Skin epidermis (tissue), 12 donors: ENCODE measurements around the gene DGKG.

Experiments
- H3K27ac ChIP-seq, 21 experiments: fragments of 200-600 bp; sonication (generic) in 11 of 21; one replicate each; pipeline ENCODE4 v1.5.0; 2020; ENCODE audit warnings: mild to moderate bottlenecking in 3 of 21, inconsistent platforms in 2 of 21, moderate library complexity in 2 of 21
- H3K4me3 ChIP-seq, 7 experiments: fragments of 200-600 bp; sonication (generic) in 2 of 7; one replicate each; pipeline ENCODE4 v1.5.0; 2020; ENCODE audit warnings: inconsistent platforms in 2 of 7, mild to moderate bottlenecking in 2 of 7, moderate library complexity in 1 of 7

Gene DGKG

GRCh38 chr3:186128158-186128557 is 233.9 kb downstream of the DGKG start:
- no peak overlapping the region for H3K27ac ChIP-seq
- no peak overlapping the region for H3K4me3 ChIP-seq

GRCh38 chr3:186127463-186127862 is 234.6 kb downstream of the DGKG start:
- no peak overlapping the region for H3K4me3 ChIP-seq
- H3K27ac ChIP-seq, result no peak overlapping the region

- H3K4me3 ChIP-seq, result no peak overlapping the region
- no peak overlapping the region for H3K27ac ChIP-seq
These were observed 236.9 kb downstream of the DGKG start for GRCh38 chr3:186125118-186125517.

DNA sequence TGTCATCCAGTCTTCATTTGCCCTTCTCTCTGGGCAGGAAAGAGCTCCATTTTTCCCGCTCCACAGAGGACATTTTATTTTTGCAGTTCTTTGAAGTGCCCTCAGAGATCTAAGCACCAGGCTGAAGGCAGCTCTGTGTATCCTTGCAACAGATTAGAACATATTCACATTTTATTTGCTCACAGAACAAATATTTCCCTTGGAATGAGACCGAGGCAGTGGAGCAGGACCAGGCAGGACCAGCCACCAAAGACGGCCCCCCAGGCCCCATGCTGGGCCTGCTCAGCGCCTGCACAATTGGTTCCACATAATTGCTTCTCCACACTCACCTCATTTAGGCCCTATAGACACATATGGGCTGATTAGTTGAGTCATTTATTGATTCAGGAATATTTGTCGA is 237.4 kb downstream of the DGKG start:
- H3K27ac ChIP-seq, result peak overlapping the region in 1 of 21 experiments; percentile 2
- no peak overlapping the region for H3K4me3 ChIP-seq

- no peak overlapping the region for H3K27ac ChIP-seq
- no peak overlapping the region for H3K4me3 ChIP-seq
These were observed 239.0 kb downstream of the DGKG start for GRCh38 chr3:186123012-186123411.

DNA sequence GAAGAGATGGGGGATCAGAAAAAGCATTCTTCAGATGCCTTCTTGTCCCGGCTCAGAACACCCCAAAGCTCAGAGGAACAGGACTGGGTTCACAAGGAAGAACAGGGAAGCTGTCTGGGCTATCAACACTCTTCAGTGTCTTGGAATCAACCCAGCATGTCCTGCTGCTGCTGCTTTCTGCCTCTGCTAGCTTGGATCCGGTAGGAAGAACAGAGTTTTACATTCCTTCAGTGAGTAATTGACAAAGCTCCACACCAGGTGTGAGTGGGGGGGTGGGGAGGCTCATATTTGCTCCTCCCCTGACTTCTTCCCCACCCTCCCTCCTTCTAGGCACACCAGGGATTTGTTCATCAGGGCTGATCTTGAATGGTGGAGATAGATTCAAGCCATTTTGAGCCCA is 240.1 kb downstream of the DGKG start:
- Histone ChIP-seq H3K27ac (no peak overlapping the region), H3K4me3 (no peak overlapping the region)

- Histone ChIP-seq H3K4me3 (no peak overlapping the region), H3K27ac (no peak overlapping the region)
These were observed 240.8 kb downstream of the DGKG start for GRCh38 chr3:186121278-186121677.

DNA sequence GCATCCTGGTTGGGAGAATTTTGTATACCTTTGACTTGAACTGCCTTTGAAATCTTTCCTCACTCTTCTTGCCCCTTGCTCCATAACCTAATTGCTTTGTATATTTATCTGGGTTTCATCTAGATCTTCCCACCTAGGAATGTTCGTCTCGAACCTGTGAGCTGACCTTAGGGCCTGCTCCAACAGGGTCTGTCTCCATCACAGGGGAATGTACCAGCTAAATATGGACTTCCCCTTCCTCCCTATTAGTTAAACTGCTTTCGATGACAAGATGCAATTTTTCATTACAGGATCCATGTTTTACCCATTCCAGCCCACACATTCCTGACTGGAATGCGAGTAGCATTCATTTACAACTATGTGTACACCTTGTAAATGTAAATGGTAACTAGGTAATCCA is 242.5 kb downstream of the DGKG start:
- H3K27ac ChIP-seq, result no peak overlapping the region
- H3K4me3 ChIP-seq, result no peak overlapping the region

DNA sequence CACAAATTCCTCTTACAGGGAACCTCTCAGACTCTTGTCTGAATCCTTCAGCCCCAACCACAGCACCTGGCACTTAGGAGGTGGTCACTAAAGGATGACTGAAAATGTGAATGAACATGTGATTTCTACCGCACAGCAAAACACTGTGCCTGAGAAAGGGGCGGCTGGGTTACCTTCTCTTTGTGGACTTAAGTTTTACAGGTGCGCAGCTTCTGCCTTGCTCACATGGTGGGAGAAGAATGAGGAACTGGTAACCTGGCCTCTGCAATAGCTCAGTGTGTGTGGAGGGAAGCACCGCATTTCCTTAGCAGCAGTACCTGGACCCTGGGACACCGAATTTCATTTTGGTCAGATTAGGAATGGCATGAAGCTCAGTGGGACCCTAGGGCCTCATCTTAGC is 243.3 kb downstream of the DGKG start:
- Histone ChIP-seq H3K27ac (no peak overlapping the region), H3K4me3 (no peak overlapping the region)

DNA sequence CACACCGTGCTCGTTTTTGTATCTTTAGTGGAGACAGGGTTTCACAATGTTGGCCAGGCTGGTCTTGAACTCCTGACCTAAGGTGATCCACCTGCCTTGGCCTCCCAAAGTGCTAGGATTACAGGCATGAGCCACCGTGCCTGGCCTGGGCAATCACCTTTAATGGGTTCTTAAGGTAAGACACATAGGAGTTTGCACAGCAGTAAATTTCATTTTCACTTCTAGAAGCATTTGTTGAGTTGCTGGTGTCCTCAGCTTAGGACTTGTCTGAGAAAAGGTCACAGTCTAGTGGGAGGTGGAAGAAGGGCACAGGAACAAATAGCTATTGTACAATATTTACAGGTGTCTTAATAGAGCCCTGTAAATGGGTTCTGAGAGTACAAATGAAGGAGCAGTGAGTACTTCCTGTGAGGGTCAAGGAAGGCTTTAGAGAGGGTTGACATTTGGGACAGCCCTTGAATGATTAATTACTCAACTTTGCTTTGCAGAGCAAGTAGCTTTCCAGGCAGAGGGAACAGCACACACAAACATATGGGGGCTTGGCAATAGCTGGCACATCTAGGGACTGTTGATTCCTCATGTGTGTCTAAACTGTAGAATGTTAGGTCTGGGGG is 244.4 kb downstream of the DGKG start:
- Histone ChIP-seq H3K27ac (no peak overlapping the region), H3K4me3 (no peak overlapping the region)

- no peak overlapping the region for H3K4me3 ChIP-seq
- no peak overlapping the region for H3K27ac ChIP-seq
These were observed 246.6 kb downstream of the DGKG start for GRCh38 chr3:186115239-186115996.

DNA sequence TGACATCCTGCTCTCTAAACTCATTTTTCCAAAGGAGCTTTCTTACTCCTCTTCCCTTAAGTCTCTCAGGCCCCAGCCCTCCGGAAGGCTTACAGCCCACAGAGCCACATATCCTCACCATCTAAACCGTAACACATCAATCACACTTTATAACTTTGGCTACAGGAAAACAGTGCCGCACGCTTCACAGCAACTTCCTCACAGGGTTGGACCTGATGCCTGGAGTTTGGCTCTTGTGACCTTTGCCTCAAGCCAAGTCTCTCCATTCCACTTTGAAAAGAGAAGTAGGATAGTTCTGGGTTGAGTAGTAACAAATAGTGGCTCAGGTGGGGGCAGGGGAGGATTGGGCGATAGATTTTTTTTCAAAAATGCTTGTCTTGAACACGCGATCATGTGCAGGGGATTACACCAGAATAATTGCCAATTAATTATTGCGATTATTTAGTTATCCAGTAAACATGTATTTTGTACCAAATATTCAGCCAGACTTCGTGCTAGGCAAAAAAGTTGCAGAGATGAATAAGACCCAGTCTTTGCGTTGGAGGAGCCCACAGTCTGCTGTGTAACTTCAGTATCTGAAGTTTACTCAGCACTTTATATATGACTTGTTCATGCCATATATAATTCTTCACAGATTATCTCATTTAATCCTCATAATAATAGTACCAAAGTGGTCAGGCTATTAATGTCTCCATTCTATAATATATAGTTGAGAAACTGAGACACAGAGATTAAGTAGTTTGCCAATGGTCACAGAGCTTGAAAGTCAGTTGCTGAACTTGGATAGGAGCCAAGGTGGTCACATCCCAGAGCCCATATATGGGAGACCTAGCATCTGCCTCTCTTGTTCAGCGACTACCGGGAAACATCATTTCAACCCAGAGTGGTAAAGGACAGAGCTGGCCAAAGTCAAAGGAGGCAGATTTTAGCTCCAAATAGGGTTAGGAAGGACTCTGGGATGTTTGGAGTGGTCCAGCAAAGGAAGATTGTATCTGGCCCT is 250.8 kb downstream of the DGKG start:
- H3K4me3 ChIP-seq, result no peak overlapping the region
- no peak overlapping the region for H3K27ac ChIP-seq

DNA sequence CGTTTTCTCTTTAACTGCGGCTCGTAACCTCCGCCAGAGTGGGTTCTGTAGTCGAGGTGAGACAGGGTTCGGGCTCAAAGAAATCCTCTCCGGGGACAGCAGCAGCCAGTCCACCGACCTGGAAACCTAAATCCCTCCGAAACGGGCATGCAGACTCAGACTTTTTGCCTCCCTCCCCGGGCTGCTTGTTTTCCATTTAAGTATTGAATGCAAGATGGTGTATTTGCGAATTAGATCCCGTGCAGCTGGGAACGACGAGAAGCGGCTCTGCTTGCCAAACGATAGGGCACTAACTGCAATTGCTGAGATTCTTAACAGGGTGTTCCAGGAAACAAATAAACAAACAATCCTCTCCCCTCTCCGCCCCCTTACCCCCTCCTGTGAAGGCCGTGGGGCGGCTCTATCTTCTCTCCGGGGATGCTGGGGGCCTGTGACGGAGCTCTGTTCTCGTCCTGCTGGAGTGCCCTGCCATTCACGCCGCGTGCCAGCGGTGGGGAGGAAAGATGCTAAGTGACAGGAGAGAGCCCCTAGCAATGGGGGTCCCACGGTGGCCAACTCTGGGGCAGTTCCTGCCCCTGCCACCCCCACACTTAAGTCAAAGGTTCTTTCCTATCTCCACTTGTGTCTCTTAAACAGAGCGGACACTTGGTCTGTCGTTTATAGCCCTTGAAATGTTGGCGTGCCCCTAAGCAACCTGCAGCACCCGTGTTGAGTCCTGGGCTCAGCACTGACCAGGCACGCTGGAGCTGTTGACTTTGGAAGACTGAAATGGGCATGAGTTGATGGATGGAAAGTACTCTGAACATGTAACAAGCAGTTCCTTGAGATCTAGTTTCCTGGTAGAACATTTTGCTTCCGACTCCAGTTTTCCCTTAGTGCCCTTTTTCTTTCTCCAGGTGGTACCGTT is 251.9 kb downstream of the DGKG start:
- Histone ChIP-seq H3K4me3 (peak overlapping the region; percentile 41 to 84 (median 70)), H3K27ac (peak overlapping the region in 15 of 21 experiments; percentile 7 to 81 (median 72))

DNA sequence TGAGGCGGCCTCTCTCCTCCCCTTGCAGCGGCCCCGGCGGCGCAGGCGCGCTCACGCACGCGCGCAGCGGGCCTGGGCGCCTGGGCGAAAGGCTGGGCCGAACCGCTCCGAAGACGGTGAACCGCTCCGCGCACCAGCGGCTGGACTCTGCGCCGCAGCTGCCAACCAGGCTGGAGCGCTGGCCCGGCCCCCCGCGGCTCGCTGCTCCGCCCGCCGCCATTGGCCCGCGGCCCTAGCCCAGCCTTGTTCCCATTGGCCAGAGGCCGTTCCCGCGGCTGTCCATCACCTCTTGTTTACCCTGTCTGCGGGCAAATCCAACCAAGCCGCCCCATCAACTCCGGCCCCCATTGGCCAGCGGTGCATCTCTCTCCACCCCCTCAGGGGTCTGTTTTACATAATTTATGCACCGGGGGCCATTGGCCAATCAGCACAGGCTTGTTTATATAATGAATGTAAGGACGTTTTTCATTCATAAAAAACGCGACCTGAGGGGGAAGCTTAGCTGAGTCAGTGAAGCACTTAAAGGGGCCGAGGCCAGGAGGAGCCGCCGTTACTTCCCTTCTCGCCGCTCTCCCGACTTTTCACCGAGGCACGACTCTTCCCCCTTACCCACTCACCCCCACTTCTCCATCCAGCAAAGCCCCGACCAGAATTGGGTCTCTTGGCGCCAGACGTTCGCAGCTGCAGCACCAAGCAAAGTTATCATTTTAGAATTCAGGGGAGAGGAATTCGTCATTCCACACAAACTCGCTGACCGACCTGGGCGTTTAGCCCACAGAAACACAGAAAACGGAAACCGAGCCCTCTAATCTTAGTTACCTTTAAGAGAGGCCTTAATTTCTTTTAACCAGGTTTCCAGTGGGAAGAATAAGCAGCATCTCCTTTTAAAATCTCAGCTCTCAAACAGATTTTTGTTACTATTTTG is 252.8 kb downstream of the DGKG start, which contains the start of gene ETV5:
ETV5 (minus strand) TSS at position 149 of the 925 bp plus-strand sequence. CDS start 3,221 bp downstream, outside the sequence.
- H3K27ac ChIP-seq, result peak within 1 kb of the TSS; percentile 14 to 91 (median 72)
- peak within 1 kb of the TSS; percentile 62 to 84 (median 72) for H3K4me3 ChIP-seq

GRCh38 chr3:186108106-186108940 is 253.7 kb downstream of the DGKG start:
- peak overlapping the region; percentile 62 to 84 (median 72) for H3K4me3 ChIP-seq
- H3K27ac ChIP-seq, result peak overlapping the region; percentile 14 to 91 (median 69)

GRCh38 chr3:186107215-186108105 is 254.6 kb downstream of the DGKG start:
- Histone ChIP-seq H3K27ac (peak overlapping the region in 12 of 21 experiments; percentile 14 to 91 (median 78)), H3K4me3 (peak overlapping the region; percentile 62 to 84 (median 72))
